GM19099 (cell line): ENCODE data around the gene LRRFIP2.

Experiments used
- POLR2A ChIP-seq: IDR thresholded peaks from 3 replicates; pipeline ENCODE4 v1.6.1; 2011; ENCODE audit warnings: low read depth; ENCODE audit not compliant: insufficient read length; ENCODE audit errors: extremely low read depth

Gene LRRFIP2

GRCh38 chr3:37189109-37189508 lies 14.7 kb upstream of the LRRFIP2 start:
- TF ChIP-seq POLR2A, result no peak

- TF ChIP-seq POLR2A, result no peak
Observed at GRCh38 chr3:37183976-37184375, 9.6 kb upstream of the LRRFIP2 start.

GRCh38 chr3:37183375-37183831 lies 9.0 kb upstream of the LRRFIP2 start:
- TF ChIP-seq POLR2A, result no peak

GRCh38 chr3:37182816-37183215 lies 8.4 kb upstream of the LRRFIP2 start:
- TF ChIP-seq POLR2A, result no peak

- no peak for TF ChIP-seq POLR2A
Observed at GRCh38 chr3:37181756-37182155, 7.4 kb upstream of the LRRFIP2 start.

GRCh38 chr3:37179144-37179967 lies 5.0 kb upstream of the LRRFIP2 start:
- no peak for TF ChIP-seq POLR2A

GRCh38 chr3:37173806-37174205 lies 576 bp downstream of the LRRFIP2 start:
- TF ChIP-seq POLR2A, result no peak

GRCh38 chr3:37171144-37171543 lies 3.2 kb downstream of the LRRFIP2 start:
- no peak for TF ChIP-seq POLR2A

- TF ChIP-seq POLR2A, result no peak
Observed at GRCh38 chr3:37170513-37170912, 3.9 kb downstream of the LRRFIP2 start.

GRCh38 chr3:37170060-37170459 lies 4.3 kb downstream of the LRRFIP2 start:
- no peak for TF ChIP-seq POLR2A

- TF ChIP-seq POLR2A, result no peak
Observed at GRCh38 chr3:37168896-37169295, 5.5 kb downstream of the LRRFIP2 start.

- no peak for TF ChIP-seq POLR2A
Observed at GRCh38 chr3:37163262-37164015, 10.9 kb downstream of the LRRFIP2 start.

GRCh38 chr3:37162501-37163245 lies 11.7 kb downstream of the LRRFIP2 start:
- no peak for TF ChIP-seq POLR2A

- no peak for TF ChIP-seq POLR2A
Observed at GRCh38 chr3:37161351-37161750, 13.0 kb downstream of the LRRFIP2 start.

- no peak for TF ChIP-seq POLR2A
Observed at GRCh38 chr3:37155782-37156181, 18.6 kb downstream of the LRRFIP2 start.
